HG02759 (cell line): ENCODE results near the gene GANAB.
"Not testable (repeated sequence)": the region's sequence is repeated elsewhere in the genome, so short reads cannot be mapped to it uniquely, and the experiment has no call there.

Experiments used
- ATAC-seq: cut with Tn5 transposase; IDR thresholded peaks from one replicate; pipeline ENCODE4 v1.9.1; 2021; ENCODE audit warnings: mild to moderate bottlenecking, moderate library complexity; ENCODE audit not compliant: unreplicated experiment

Gene GANAB

GRCh38 chr11:62602141-62603071, 44.0 kb downstream of the GANAB start:
- ATAC-seq: peak; percentile 0

GRCh38 chr11:62601372-62602140, 44.9 kb downstream of the GANAB start, which contains the start of gene MTA2:
Gene MTA2, minus strand, starts transcription at chr11:62601865. Its CDS starts 415 bp downstream, at chr11:62601450.
- peak; percentile 74 for ATAC-seq

- peak; percentile 10 for ATAC-seq
These were observed 45.4 kb downstream of the GANAB start for GRCh38 chr11:62601122-62601371.

- no peak for ATAC-seq
These were observed 45.9 kb downstream of the GANAB start for GRCh38 chr11:62600367-62601121.

GRCh38 chr11:62599901-62600300, 46.5 kb downstream of the GANAB start:
- no peak for ATAC-seq

GRCh38 chr11:62599069-62599696, 47.2 kb downstream of the GANAB start:
- peak; percentile 52 for ATAC-seq

GRCh38 chr11:62595124-62595523, 51.3 kb downstream of the GANAB start:
- ATAC-seq: no peak

- no peak for ATAC-seq
These were observed 52.9 kb downstream of the GANAB start for GRCh38 chr11:62593434-62594044.

GRCh38 chr11:62592989-62593421, 53.4 kb downstream of the GANAB start:
- ATAC-seq: no peak

- no peak for ATAC-seq
These were observed 54.1 kb downstream of the GANAB start for GRCh38 chr11:62592146-62592815.

GRCh38 chr11:62591448-62592145, 54.8 kb downstream of the GANAB start, which contains the start of gene TUT1:
Gene TUT1, minus strand, starts transcription at chr11:62591523. Its CDS starts 38 bp downstream, at chr11:62591485.
- peak; percentile 93 for ATAC-seq

GRCh38 chr11:62588966-62589637, 57.3 kb downstream of the GANAB start:
- no peak for ATAC-seq

GRCh38 chr11:62585356-62585755, 61.1 kb downstream of the GANAB start:
- not testable (repeated sequence) for ATAC-seq

- not testable (repeated sequence) for ATAC-seq
These were observed 64.7 kb downstream of the GANAB start for GRCh38 chr11:62581735-62582134.

GRCh38 chr11:62580959-62581715, 65.3 kb downstream of the GANAB start:
- no peak for ATAC-seq

GRCh38 chr11:62579252-62579651, 67.2 kb downstream of the GANAB start:
- no peak for ATAC-seq

- ATAC-seq: no peak
These were observed 67.9 kb downstream of the GANAB start for GRCh38 chr11:62578541-62578940.
